ENCODE data around the gene HS6ST2. TPM values are rescaled to one million over a fixed set of nuclear protein-coding genes. Genes with fewer than 3 reads are reported as not detected.

HS6ST2 gene
- total RNA-seq, 1 donor: not detected

DNA sequence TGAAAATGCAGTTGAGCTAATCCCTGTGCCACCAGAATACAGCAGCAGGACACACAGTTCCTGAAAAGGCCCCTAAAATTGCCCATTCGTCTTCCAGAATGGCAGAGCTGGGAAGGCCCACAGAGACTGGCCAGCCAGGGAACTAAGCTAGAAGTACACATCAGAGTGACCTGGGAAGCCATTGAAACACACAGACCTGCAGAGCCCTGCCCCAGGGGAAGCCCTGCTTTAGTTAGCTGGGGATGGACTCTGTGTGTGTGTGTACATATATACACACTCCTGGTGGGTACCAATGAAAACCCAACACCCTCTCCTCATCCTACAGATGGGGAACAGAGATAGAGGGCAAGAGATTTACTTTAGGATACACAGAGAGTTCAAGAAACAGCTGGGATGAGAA, 227.7 kb downstream of the HS6ST2 start:
- no peak for DNase-seq (ENCODE audit: low read depth)
- TF ChIP-seq, protein P1, sequence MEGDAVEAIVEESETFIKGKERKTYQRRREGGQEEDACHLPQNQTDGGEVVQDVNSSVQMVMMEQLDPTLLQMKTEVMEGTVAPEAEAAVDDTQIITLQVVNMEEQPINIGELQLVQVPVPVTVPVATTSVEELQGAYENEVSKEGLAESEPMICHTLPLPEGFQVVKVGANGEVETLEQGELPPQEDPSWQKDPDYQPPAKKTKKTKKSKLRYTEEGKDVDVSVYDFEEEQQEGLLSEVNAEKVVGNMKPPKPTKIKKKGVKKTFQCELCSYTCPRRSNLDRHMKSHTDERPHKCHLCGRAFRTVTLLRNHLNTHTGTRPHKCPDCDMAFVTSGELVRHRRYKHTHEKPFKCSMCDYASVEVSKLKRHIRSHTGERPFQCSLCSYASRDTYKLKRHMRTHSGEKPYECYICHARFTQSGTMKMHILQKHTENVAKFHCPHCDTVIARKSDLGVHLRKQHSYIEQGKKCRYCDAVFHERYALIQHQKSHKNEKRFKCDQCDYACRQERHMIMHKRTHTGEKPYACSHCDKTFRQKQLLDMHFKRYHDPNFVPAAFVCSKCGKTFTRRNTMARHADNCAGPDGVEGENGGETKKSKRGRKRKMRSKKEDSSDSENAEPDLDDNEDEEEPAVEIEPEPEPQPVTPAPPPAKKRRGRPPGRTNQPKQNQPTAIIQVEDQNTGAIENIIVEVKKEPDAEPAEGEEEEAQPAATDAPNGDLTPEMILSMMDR (IDR thresholded peaks at IDR 0.05; ENCODE audit: insufficient read depth, low read depth, low read length): no peak
- H3K4me3 ChIP-seq (ENCODE audit: low read depth, low read length): no peak overlapping the region

DNA sequence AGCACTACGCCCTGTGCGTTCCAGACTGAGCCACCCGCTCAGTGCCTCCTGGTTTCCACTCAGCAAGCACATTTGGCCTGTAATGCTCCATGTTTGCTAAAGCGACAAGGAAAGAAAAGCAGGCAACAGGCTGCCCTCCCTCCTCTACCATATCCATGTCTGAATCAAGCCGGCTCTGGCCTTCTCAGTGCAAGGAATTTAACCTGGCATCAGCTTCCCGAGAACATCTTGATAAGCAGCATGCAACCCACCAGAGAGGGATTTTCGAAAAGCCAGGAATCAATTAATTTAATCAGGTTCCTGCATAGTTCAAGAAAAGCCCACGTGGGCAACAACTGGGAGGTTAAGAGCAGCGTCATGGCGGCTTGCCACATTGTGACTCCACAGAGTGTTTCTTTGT, 228.2 kb downstream of the HS6ST2 start:
- TF ChIP-seq, protein P1 (IDR thresholded peaks at IDR 0.05; ENCODE audit: insufficient read depth, low read depth, low read length): no peak
- no peak overlapping the region for H3K4me3 ChIP-seq (ENCODE audit: low read depth, low read length)
- no peak for DNase-seq (ENCODE audit: low read depth)

DNA sequence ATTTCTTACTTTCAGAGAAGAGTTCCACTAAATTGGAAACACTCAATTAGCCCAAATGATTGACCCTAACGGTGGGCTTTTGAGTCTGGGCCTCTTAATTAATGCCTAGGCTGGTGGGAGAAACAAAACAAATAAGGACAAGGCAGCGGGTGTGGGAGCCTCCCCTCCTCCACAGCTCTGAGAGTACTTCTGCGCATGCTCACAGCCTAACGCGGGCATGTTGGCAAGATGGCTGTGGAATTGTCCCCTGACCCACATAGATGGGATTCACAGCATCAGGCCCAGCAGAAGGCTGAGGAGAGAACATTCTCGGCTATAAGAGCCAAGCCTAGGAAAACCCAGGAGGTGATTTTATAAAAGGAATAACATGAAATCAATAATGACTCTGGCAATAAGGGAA, 230.1 kb downstream of the HS6ST2 start:
- DNase-seq (ENCODE audit: low read depth): no peak
- TF ChIP-seq, protein P1 (IDR thresholded peaks at IDR 0.05; ENCODE audit: insufficient read depth, low read depth, low read length): no peak
- no peak overlapping the region for H3K4me3 ChIP-seq (ENCODE audit: low read depth, low read length)

DNA sequence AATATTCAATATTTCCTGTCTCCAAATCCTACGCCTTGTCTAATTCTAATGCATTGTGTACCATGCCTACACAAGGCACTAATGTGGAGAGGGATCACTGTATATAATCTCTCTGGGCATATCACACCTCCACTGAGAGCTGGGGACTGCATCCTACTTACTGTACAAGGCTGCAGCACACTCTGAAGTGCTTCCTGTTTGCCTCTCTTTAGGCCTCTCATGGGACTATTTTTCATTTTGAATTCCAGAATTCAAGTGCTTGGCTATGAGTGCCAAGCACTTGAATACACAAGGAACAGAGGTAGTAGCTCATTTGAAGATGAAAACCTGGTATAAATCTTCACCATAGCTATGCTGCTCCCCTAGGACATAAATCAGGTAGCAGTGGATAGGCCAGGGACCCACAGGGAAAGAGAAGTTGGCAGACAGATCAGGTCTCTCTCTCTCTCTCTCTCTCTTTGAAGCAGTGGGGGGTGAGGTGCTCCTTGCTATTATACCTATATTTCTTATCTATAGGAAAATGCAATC, 239.9 kb downstream of the HS6ST2 start:
- TF ChIP-seq, protein P1 (IDR thresholded peaks at IDR 0.05; ENCODE audit: insufficient read depth, low read depth, low read length): no peak
- no peak overlapping the region for H3K4me3 ChIP-seq (ENCODE audit: low read depth, low read length)

DNA sequence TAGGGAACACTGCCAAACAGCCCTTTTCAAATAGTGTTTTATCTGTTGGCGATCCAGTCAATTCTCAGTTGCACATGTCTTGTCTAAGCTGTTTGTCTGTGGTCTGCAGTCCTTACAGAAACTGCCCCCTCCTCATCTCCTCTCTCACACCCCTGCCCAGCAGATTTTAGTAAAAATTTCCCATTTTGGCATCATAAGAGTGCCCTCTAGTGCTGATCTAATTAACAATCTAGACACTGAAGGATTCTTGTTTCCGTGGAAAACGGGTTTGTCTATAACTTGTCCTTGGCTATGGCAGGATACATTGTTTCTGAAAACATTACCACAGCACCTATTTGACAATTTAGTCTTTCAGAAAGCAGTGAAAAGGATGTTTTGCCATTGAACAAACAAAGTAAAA, 242.4 kb downstream of the HS6ST2 start:
- TF ChIP-seq, protein P1 (IDR thresholded peaks at IDR 0.05; ENCODE audit: insufficient read depth, low read depth, low read length): peak; percentile 35
- no peak overlapping the region for H3K4me3 ChIP-seq (ENCODE audit: low read depth, low read length)
- peak; percentile 3 for DNase-seq (ENCODE audit: low read depth)

More for the DNA sequence above, 239.9 kb downstream of the HS6ST2 start:
- DNase-seq (ENCODE audit: low read depth): no peak

DNA sequence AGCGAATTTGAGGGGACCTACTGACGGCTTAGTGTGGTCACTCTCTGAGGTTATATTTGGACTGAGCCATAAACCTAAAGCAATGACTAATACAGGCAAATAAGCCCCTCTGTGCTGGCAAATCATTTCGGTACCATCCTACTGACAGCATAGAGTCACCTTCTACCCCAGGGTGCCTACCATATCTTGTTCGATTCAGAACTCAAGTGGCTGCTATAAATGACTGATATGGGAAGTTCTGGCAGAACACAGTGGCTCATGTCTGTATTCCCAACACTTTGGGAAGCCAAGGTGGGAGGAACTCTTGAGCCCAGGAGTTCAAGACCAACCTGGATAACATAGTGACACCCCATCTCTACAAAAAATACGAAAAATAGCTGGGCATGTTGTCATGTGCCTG, 243.5 kb downstream of the HS6ST2 start:
- H3K4me3 ChIP-seq (ENCODE audit: low read depth, low read length): no peak overlapping the region
- no peak for DNase-seq (ENCODE audit: low read depth)
- TF ChIP-seq, protein P1 (IDR thresholded peaks at IDR 0.05; ENCODE audit: insufficient read depth, low read depth, low read length): no peak

DNA sequence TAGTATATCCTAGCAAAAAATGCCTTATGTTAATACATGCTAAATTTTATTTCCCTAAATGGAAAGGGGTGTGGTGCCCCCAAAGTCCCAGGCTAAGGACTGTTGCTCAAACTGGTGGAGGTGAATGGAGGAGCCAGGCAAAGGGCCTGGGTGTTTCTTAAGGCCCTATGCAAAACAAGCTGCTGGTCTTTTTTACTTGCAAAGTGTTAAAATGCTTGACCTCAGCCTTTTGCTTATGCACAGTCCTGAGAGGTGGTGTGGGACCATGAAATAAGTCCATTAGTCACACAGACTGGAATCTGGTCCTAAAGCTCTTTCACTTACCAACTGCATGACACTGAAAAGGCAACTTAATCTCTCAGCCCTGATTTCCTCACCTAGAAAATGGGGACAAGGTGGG, 246.1 kb downstream of the HS6ST2 start:
- no peak for DNase-seq (ENCODE audit: low read depth)
- no peak overlapping the region for H3K4me3 ChIP-seq (ENCODE audit: low read depth, low read length)
- TF ChIP-seq, protein P1 (IDR thresholded peaks at IDR 0.05; ENCODE audit: insufficient read depth, low read depth, low read length): no peak
